Muscle layer of duodenum (tissue), 2 donors: ENCODE data around the gene KSR2.
"Not testable (repeated sequence)": the region's sequence is repeated elsewhere in the genome, so short reads cannot be mapped to it uniquely, and the experiment has no call there.

Source experiments
- H3K27ac ChIP-seq: one replicate; pipeline ENCODE4 v1.7.0; 2013; ENCODE audit warnings: mild to moderate bottlenecking, low read length
- H3K27me3 ChIP-seq: one replicate; pipeline ENCODE4 v1.7.0; 2013; ENCODE audit warnings: low read depth, mild to moderate bottlenecking, control low read depth, low read length
- H3K36me3 ChIP-seq, 2 donors: one replicate each; pipeline ENCODE4 v1.7.0; 2013; ENCODE audit warnings: low read length in 2 of 2, control low read depth in 1 of 2, mild to moderate bottlenecking in 1 of 2; ENCODE audit not compliant: insufficient read depth in 2 of 2, control insufficient read depth in 1 of 2
- H3K4me1 ChIP-seq, 2 donors: one replicate each; pipeline ENCODE4 v1.7.0; 2013; ENCODE audit warnings: low read length in 2 of 2, mild to moderate bottlenecking in 2 of 2, control low read depth in 1 of 2, moderate library complexity in 1 of 2; ENCODE audit not compliant: insufficient read depth in 2 of 2, control insufficient read depth in 1 of 2
- H3K4me3 ChIP-seq, 2 donors: one replicate each; pipeline ENCODE4 v1.7.0; 2013; ENCODE audit warnings: low read length in 2 of 2, low read depth in 1 of 2, mild to moderate bottlenecking in 1 of 2
- H3K9me3 ChIP-seq, 2 donors: one replicate each; pipeline ENCODE4 v1.7.0; 2013; ENCODE audit warnings: low read length in 2 of 2, control low read depth in 1 of 2, mild to moderate bottlenecking in 1 of 2; ENCODE audit not compliant: control insufficient read depth in 1 of 2
- donor health status: healthy.

Gene KSR2

DNA sequence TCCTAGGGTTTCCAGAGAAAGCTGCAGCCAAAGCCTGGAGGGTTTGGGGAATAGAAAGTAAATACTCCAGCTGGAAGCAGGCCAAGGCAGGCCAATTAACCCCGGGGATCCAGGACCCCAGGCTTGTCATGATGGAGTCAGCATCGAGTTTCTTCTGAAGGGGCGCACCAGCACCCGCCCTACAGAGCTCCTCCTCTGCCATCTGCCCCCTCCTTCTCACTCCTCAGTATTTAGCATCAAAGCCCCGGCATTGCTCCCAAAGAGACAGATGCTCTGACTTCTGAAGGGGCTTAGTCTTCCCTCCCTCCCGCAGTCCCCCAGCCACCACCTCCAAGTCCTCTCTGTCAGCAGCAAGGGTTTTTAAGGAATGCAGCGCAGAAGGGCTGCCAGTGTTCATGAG is 322.3 kb downstream of the KSR2 start:
- Histone ChIP-seq H3K27ac (no peak overlapping the region), H3K4me3 (no peak overlapping the region), H3K36me3 (no peaks in the 10 kb centered on the region), H3K27me3 (no peaks in the 10 kb centered on the region), H3K4me1 (no peaks in the 10 kb centered on the region), H3K9me3 (peaks cover 0 to 9% of the 10 kb centered on the region in 2 donors)

DNA sequence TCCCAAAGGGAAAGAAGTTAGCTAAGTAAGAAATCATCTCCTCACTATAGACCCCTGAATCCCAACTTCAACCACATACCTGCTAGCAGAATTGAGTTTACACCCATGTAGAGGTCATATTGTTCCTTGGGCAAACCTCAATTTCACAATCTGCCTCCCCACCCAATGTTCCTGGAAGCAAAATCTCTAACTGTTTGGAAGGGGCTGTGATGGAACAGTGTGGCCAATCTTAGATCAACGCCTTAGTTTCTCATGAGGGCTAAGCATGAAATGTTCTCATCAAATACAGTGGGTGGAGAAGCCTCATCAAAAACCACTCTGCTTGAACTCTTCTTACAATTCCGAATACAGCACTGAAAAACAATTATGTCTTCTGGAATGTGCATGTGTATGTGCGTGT is 323.3 kb downstream of the KSR2 start:
- Histone ChIP-seq H3K36me3 (no peaks in the 10 kb centered on the region), H3K4me1 (no peaks in the 10 kb centered on the region), H3K27ac (no peak overlapping the region), H3K4me3 (no peak overlapping the region), H3K9me3 (no peaks in the 10 kb centered on the region), H3K27me3 (no peaks in the 10 kb centered on the region)

DNA sequence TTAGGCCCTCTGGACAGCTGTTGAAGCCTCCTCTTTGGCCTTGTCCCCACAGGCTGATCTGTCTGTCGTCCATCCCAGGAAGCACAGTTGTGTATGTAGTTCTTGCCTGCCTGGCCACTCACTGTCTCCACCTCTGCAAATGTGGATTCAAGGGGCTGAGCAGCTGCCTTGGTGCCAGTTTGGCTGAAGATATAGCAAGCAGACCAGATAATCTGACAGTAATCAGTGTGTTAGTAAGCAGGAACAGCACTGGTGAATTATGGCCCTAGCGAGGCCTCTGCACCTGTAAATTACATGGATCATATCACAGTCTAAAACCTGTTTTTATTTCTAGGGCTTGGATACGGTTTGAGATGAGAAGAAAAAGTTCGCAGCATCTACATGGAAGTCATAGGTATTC is 324.8 kb downstream of the KSR2 start:
- Histone ChIP-seq H3K4me1 (no peaks in the 10 kb centered on the region), H3K36me3 (no peaks in the 10 kb centered on the region), H3K4me3 (no peak overlapping the region), H3K9me3 (no peaks in the 10 kb centered on the region), H3K27me3 (no peaks in the 10 kb centered on the region), H3K27ac (no peak overlapping the region)

DNA sequence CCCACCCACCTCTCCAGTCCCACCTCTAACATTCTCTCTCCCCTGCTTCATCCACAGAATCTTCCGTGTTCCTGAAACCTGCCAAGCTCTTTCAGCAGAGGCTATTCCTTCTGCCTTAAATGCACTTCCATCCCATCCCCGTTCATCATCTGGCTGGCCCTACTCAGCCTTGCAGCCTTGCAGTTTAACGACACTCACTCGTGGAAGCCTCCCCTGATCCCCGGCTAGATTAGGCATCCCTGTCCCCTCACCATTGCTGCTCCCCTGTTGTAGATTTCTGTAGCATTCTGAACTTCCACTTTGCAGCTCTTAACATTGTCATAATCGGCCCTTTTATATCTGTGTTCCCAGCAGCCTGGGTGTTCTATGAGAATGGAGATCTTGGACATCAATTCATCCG is 326.9 kb downstream of the KSR2 start:
- H3K27ac ChIP-seq = no peak overlapping the region
- no peaks in the 10 kb centered on the region for H3K4me1 ChIP-seq
- H3K4me3 ChIP-seq = no peak overlapping the region
- H3K36me3 ChIP-seq = no peaks in the 10 kb centered on the region
- no peaks in the 10 kb centered on the region for H3K27me3 ChIP-seq
- peaks cover 4 to 5% of the 10 kb centered on the region in 2 donors for H3K9me3 ChIP-seq

DNA sequence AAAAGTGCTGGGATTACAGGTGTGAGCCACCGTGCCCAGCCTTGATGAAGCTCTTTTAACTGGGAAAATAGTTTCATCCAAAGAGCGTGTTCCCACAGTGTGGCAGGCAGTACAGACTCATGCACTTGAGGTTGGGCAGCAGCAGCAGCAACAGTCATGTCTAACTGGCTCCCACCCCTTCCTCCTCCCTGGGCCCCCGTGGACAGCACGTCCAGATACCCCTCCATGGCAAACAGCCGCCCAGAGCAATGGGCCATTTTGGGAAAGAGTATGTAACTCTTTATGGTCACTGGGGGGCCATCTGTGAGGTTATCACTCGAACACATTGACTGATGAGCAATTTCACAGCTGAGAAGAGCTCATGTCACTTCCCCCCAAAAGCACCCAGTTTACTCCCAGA is 328.3 kb downstream of the KSR2 start:
- no peak overlapping the region for H3K27ac ChIP-seq
- H3K36me3 ChIP-seq = no peaks in the 10 kb centered on the region
- H3K4me3 ChIP-seq = no peak overlapping the region
- H3K27me3 ChIP-seq = no peaks in the 10 kb centered on the region
- peaks cover 5% of the 10 kb centered on the region in 2 donors for H3K9me3 ChIP-seq
- H3K4me1 ChIP-seq = no peaks in the 10 kb centered on the region

DNA sequence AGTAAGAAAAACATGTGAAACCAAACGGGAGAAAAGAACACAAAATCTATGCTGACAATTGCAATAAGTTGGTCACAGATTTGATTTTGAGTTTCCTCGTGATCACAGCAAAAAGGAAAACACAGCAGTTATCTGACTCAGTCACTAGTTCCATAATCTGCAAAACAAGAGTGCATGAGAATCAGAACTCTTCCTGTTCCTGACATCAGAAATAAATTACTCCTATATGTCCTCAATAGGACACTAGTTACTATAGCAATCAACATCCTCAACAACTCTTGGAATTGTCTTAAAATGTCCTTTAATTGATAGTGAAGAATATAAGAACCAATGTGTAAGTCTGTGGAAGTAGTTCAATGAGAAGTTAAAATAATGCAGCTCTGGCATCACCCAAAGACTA is 339.3 kb downstream of the KSR2 start:
- H3K36me3 ChIP-seq = no peaks in the 10 kb centered on the region
- no peak overlapping the region for H3K27ac ChIP-seq
- no peak overlapping the region for H3K4me3 ChIP-seq
- H3K27me3 ChIP-seq = no peaks in the 10 kb centered on the region
- H3K9me3 ChIP-seq = peaks cover 0 to 4% of the 10 kb centered on the region in 2 donors
- H3K4me1 ChIP-seq = no peaks in the 10 kb centered on the region

DNA sequence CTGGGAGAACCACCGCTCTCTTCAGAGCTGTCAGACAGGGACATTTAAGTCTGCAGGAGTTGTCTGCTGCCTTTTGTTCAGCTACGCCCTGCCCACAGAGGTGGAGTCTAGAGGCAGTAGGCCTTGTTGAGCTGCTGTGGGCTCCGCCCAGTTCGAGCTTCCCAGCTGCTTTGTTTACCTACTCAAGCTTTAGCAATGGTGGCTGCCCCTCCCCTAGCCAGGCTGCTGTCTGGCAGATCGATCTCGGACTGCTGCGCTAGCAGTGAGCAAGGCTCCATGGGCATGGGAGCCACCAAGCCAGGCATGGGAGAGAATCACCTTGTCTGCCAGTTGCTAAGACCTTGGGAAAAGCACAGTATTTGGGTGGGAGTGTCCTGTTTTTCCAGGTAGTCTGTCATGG is 340.1 kb downstream of the KSR2 start:
- not testable (repeated sequence) for H3K4me3 ChIP-seq, H3K36me3 ChIP-seq, H3K27ac ChIP-seq, H3K9me3 ChIP-seq, H3K27me3 ChIP-seq, H3K4me1 ChIP-seq

DNA sequence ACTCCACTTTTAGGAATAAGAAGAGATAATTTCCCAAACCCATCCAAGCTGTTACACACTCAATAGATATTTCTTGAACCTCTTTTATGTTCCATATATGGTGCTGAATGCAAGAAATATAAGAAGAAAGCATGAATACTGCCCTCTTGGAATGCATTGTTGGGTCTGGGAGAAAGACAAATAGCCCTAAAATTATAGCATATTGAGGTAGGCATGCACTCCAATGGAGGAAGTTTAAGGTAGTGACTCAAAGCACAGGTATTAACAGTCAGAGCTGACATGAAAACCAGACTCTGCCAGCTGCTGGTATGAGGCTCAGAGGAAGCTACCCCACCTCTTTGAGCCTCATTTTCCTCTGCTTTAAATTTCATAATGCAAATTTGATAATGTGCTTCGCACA is 346.0 kb downstream of the KSR2 start:
- H3K9me3 ChIP-seq = peaks cover 0 to 2% of the 10 kb centered on the region in 2 donors
- H3K36me3 ChIP-seq = no peaks in the 10 kb centered on the region
- no peak overlapping the region for H3K27ac ChIP-seq
- no peak overlapping the region for H3K4me3 ChIP-seq
- H3K27me3 ChIP-seq = no peaks in the 10 kb centered on the region
- H3K4me1 ChIP-seq = no peaks in the 10 kb centered on the region

DNA sequence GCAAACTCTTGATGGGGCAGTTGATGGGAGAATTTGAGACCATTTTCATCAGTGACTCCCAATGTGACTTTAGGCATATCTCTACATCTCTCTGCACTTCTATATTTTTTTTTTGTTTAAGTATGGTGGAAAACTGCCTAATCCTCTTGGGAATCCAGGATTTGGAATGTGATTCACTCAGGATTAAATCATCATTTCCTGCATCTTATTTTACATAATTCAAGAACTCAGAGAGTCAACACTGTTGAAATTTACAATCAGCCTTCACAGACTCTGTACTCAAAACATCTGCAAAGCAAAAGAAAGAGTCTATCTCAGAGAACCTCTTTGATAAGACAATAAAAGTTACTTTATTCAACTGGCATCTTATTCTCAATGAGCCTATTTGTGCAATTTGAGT is 346.7 kb downstream of the KSR2 start:
- no peaks in the 10 kb centered on the region for H3K4me1 ChIP-seq
- H3K9me3 ChIP-seq = peaks cover 0 to 2% of the 10 kb centered on the region in 2 donors
- H3K4me3 ChIP-seq = no peak overlapping the region
- H3K27me3 ChIP-seq = no peaks in the 10 kb centered on the region
- no peak overlapping the region for H3K27ac ChIP-seq
- no peaks in the 10 kb centered on the region for H3K36me3 ChIP-seq

DNA sequence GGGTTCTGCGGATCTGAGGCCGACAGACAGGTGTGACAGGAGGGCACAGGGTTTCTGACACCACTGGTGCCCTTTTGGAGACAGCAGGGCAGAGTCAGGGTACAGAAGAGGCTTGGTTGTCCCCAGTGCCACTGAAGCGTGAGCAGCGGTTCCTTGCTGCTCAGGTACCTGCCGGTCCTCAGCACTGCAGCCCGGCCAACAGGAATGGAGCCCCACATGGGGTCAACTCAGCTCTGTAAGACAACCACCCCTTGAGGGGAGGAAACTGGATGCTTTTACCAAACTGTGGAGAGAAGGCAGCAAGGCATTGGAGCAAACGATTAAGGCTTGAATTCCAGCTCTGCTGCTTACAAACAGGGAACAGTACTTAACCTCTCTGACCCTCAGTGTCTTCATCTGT is 361.0 kb downstream of the KSR2 start:
- Histone ChIP-seq H3K9me3 (no peaks in the 10 kb centered on the region), H3K27me3 (no peaks in the 10 kb centered on the region), H3K27ac (no peak overlapping the region), H3K4me3 (no peak overlapping the region), H3K4me1 (no peaks in the 10 kb centered on the region), H3K36me3 (no peaks in the 10 kb centered on the region)

DNA sequence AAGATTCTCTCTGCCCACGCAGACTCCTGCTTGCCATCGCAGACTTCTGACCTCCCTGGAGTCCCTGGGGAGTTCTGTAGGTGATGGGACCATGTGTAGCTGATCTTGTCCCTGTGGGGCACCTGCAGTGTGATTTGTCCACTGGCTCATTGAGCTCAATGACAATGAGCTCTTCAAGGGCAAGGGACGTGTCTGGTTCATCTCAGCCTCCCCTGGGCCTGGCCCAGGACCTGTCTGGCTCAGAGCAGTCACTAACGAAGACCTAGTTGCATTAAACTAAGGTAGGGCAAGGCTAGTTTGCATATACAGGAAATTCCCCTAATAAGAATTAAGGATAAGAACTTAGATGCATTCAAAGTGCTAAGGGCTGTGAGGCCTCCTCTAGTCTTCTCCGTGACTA is 361.8 kb downstream of the KSR2 start:
- Histone ChIP-seq H3K27me3 (no peaks in the 10 kb centered on the region), H3K9me3 (no peaks in the 10 kb centered on the region), H3K4me1 (no peaks in the 10 kb centered on the region), H3K36me3 (no peaks in the 10 kb centered on the region), H3K4me3 (no peak overlapping the region), H3K27ac (no peak overlapping the region)

DNA sequence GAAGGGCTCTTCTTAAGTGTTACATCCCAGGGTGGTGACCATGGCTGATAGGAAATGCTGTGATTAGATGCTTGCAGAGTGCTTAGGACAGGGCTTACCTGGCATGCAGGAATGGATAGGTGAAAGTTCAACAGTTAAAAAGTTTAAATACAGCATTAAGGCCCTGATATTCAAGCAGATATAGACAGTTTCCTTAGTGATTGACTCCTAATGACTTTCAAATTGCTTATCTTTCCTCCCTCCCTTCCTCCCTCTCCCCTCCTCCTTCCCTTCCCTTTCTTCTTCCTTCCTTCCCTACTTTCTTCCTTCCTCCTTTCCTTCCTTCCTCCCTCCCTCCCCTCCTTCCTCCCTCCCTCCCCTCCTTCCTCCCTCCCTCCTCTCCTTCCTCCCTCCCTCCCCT is 362.8 kb downstream of the KSR2 start:
- no peaks in the 10 kb centered on the region for H3K36me3 ChIP-seq
- no peaks in the 10 kb centered on the region for H3K27me3 ChIP-seq
- H3K4me1 ChIP-seq = no peaks in the 10 kb centered on the region
- H3K27ac ChIP-seq = no peak overlapping the region
- no peaks in the 10 kb centered on the region for H3K9me3 ChIP-seq
- H3K4me3 ChIP-seq = no peak overlapping the region
